ENCODE results near the gene HIVEP1. TPM values are rescaled to one million over a fixed set of nuclear protein-coding genes. Genes with fewer than 3 reads are reported as not detected.
"Not testable (repeated sequence)": the region's sequence is repeated elsewhere in the genome, so short reads cannot be mapped to it uniquely, and the experiment has no call there.

HIVEP1 gene
- total RNA-seq, 1 experiment from 2014 or later: 24.2 TPM

GRCh38 chr6:12175626-12176025 lies 163.5 kb downstream of the HIVEP1 start:
- no peaks in the 10 kb centered on the region for H3K27me3 ChIP-seq (ENCODE audit: insufficient read depth, low read depth)
- H3K27ac ChIP-seq: no peak overlapping the region
- no peaks in the 10 kb centered on the region for H3K9me2 ChIP-seq (ENCODE audit: insufficient read depth)
- no peaks in the 10 kb centered on the region for H4K20me1 ChIP-seq (ENCODE audit: insufficient read depth)
- peaks cover 10% of the 10 kb centered on the region for H3K4me1 ChIP-seq (replicated peaks; ENCODE audit: insufficient read depth)
- no peak overlapping the region for H3K4me2 ChIP-seq
- POLR2A ChIA-PET (ENCODE audit: unreplicated experiment): no interaction called here
- TF ChIP-seq EZH2 (IDR thresholded peaks at IDR 0.05; ENCODE audit: low read depth) (no peak), CTCF (conservative IDR thresholded peaks at IDR 0.05) (no peak)
- intact Hi-C loops (cut with micrococcal nuclease; ENCODE audit: unreplicated experiment): no loop called here
- no TSS peak for BruUV-seq (replicated peaks)
- no peaks in the 10 kb centered on the region; the same call in 1 of the 2 replicates for H3F3A ChIP-seq (ENCODE audit: insufficient read depth, low read depth)
- no peaks in the 10 kb centered on the region; the same call in 1 of the 2 replicates for H3K9me3 ChIP-seq (ENCODE audit: insufficient read depth, low read depth)
- CTCF ChIA-PET: no interaction called here
- no peak overlapping the region for H3K4me3 ChIP-seq
- H3K79me2 ChIP-seq (ENCODE audit: low read depth): no peaks in the 10 kb centered on the region
- no peak for DNase-seq
- H2AFZ ChIP-seq: no peak overlapping the region
- no peaks in the 10 kb centered on the region for H3K36me3 ChIP-seq (ENCODE audit: low read depth)

- H3F3A ChIP-seq (ENCODE audit: insufficient read depth, low read depth); BruUV-seq (replicated peaks); H3K27me3 ChIP-seq (ENCODE audit: insufficient read depth, low read depth); CTCF ChIA-PET; H3K79me2 ChIP-seq (ENCODE audit: low read depth); H4K20me1 ChIP-seq (ENCODE audit: insufficient read depth); H3K9me2 ChIP-seq (ENCODE audit: insufficient read depth); H3K9me3 ChIP-seq (ENCODE audit: insufficient read depth, low read depth); H3K4me2 ChIP-seq; intact Hi-C loops (cut with micrococcal nuclease; ENCODE audit: unreplicated experiment); H3K27ac ChIP-seq; H3K4me1 ChIP-seq (replicated peaks; ENCODE audit: insufficient read depth); H3K36me3 ChIP-seq (ENCODE audit: low read depth); DNase-seq; H2AFZ ChIP-seq; H3K4me3 ChIP-seq: not testable (repeated sequence)
- POLR2A ChIA-PET (ENCODE audit: unreplicated experiment): interaction anchor here (0.7 kb wide), 1 partner anchor 113 kb away, joined by 10 read pairs; no protein-coding TSS in a partner anchor
Observed at GRCh38 chr6:12176782-12177181, 164.7 kb downstream of the HIVEP1 start.

GRCh38 chr6:12178521-12178920 lies 166.4 kb downstream of the HIVEP1 start:
- DNase-seq: no peak
- ChIA-PET CTCF (no interaction called here), POLR2A (ENCODE audit: unreplicated experiment) (no interaction called here)
- H3K4me3 ChIP-seq: no peak overlapping the region
- H3K27me3 ChIP-seq (ENCODE audit: insufficient read depth, low read depth): no peaks in the 10 kb centered on the region
- H2AFZ ChIP-seq: no peak overlapping the region
- H3K79me2 ChIP-seq (ENCODE audit: low read depth): no peaks in the 10 kb centered on the region
- H3F3A ChIP-seq (ENCODE audit: insufficient read depth, low read depth): no peaks in the 10 kb centered on the region; the same call in 1 of the 2 replicates
- no peak overlapping the region for H3K4me2 ChIP-seq
- TF ChIP-seq CTCF (conservative IDR thresholded peaks at IDR 0.05) (no peak), EZH2 (IDR thresholded peaks at IDR 0.05; ENCODE audit: low read depth) (no peak)
- BruUV-seq (replicated peaks): no TSS peak
- H3K27ac ChIP-seq: no peak overlapping the region
- H3K9me3 ChIP-seq (ENCODE audit: insufficient read depth, low read depth): no peaks in the 10 kb centered on the region; the same call in 1 of the 2 replicates
- H3K9me2 ChIP-seq (ENCODE audit: insufficient read depth): no peaks in the 10 kb centered on the region
- H3K4me1 ChIP-seq (replicated peaks; ENCODE audit: insufficient read depth): peaks cover 10% of the 10 kb centered on the region
- H4K20me1 ChIP-seq (ENCODE audit: insufficient read depth): no peaks in the 10 kb centered on the region
- intact Hi-C loops (cut with micrococcal nuclease; ENCODE audit: unreplicated experiment): no loop called here
- H3K36me3 ChIP-seq (ENCODE audit: low read depth): no peaks in the 10 kb centered on the region

- no peaks in the 10 kb centered on the region; the same call in 1 of the 2 replicates for H3K9me3 ChIP-seq (ENCODE audit: insufficient read depth, low read depth)
- ChIA-PET POLR2A (ENCODE audit: unreplicated experiment) (no interaction called here), CTCF (interaction anchor here (0.7 kb wide), 1 partner anchor 526 kb away, joined by 3 read pairs; no protein-coding TSS in a partner anchor)
- no peaks in the 10 kb centered on the region for H4K20me1 ChIP-seq (ENCODE audit: insufficient read depth)
- H3K27me3 ChIP-seq (ENCODE audit: insufficient read depth, low read depth): no peaks in the 10 kb centered on the region
- no peaks in the 10 kb centered on the region for H3K79me2 ChIP-seq (ENCODE audit: low read depth)
- no peak for DNase-seq
- H3K27ac ChIP-seq: no peak overlapping the region
- no peaks in the 10 kb centered on the region for H3K36me3 ChIP-seq (ENCODE audit: low read depth)
- BruUV-seq (replicated peaks): no TSS peak
- H3F3A ChIP-seq (ENCODE audit: insufficient read depth, low read depth): no peaks in the 10 kb centered on the region; the same call in 1 of the 2 replicates
- TF ChIP-seq EZH2 (IDR thresholded peaks at IDR 0.05; ENCODE audit: low read depth): no peak
- TF ChIP-seq CTCF (conservative IDR thresholded peaks at IDR 0.05): no peak
- no peak overlapping the region for H2AFZ ChIP-seq
- no peaks in the 10 kb centered on the region for H3K9me2 ChIP-seq (ENCODE audit: insufficient read depth)
- no peak overlapping the region for H3K4me2 ChIP-seq
- no peaks in the 10 kb centered on the region for H3K4me1 ChIP-seq (replicated peaks; ENCODE audit: insufficient read depth)
- intact Hi-C loops (cut with micrococcal nuclease; ENCODE audit: unreplicated experiment): no loop called here
- no peak overlapping the region for H3K4me3 ChIP-seq
Observed at GRCh38 chr6:12181481-12181880, 169.4 kb downstream of the HIVEP1 start.

Data from PC-9 (cell line).